ENCODE data around the gene PIM3.
"Not testable (repeated sequence)": the region's sequence is repeated elsewhere in the genome, so short reads cannot be mapped to it uniquely, and the experiment has no call there.

PIM3 gene

GRCh38 chr22:49942565-49943404 lies 17.8 kb upstream of the PIM3 start:
- TF ChIP-seq, protein P1, sequence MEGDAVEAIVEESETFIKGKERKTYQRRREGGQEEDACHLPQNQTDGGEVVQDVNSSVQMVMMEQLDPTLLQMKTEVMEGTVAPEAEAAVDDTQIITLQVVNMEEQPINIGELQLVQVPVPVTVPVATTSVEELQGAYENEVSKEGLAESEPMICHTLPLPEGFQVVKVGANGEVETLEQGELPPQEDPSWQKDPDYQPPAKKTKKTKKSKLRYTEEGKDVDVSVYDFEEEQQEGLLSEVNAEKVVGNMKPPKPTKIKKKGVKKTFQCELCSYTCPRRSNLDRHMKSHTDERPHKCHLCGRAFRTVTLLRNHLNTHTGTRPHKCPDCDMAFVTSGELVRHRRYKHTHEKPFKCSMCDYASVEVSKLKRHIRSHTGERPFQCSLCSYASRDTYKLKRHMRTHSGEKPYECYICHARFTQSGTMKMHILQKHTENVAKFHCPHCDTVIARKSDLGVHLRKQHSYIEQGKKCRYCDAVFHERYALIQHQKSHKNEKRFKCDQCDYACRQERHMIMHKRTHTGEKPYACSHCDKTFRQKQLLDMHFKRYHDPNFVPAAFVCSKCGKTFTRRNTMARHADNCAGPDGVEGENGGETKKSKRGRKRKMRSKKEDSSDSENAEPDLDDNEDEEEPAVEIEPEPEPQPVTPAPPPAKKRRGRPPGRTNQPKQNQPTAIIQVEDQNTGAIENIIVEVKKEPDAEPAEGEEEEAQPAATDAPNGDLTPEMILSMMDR (IDR thresholded peaks at IDR 0.05; ENCODE audit: control extremely low read depth, extremely low read depth, low read depth, missing control alignments), result no peak
- POLR2A ChIA-PET, result no interaction called here
- no peak for DNase-seq (ENCODE audit: extremely low spot score)
- CTCF ChIA-PET, result interaction anchor here (0.9 to 1.9 kb wide), 2 partner anchors 12 to 51 kb away, joined by 3 to 8 read pairs; no protein-coding TSS in a partner anchor

DNA sequence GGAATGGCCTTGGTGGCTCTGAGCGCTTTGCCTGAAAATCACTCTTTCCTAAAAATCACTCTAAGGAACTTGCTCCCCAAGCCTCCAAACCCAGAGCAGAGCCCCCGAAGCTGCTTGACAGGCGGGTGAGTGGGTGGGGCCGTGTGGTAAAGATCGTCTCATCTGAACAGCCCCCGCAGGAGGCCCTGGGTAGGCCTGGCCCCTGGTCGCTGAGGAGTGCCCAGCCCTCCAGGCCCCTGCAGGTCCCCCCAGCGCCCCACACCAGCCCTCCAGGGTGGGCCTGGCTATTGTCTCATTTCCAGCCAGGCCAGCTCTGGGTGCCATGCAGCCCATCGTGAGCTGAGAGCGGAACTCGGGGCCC lies 17.2 kb upstream of the PIM3 start:
- ChIA-PET CTCF (interaction anchor here (0.9 to 1.9 kb wide), 2 partner anchors 13 to 50 kb away, joined by 3 to 8 read pairs; no protein-coding TSS in a partner anchor), POLR2A (no interaction called here)
- TF ChIP-seq, protein P1 (IDR thresholded peaks at IDR 0.05; ENCODE audit: control extremely low read depth, extremely low read depth, low read depth, missing control alignments), result no peak
- DNase-seq (ENCODE audit: extremely low spot score), result no peak

GRCh38 chr22:49943771-49944398 lies 16.7 kb upstream of the PIM3 start:
- no peak for DNase-seq (ENCODE audit: extremely low spot score)
- ChIA-PET CTCF (interaction anchor here (0.9 to 1.9 kb wide), 2 partner anchors 13 to 50 kb away, joined by 3 to 8 read pairs; no protein-coding TSS in a partner anchor), POLR2A (no interaction called here)
- TF ChIP-seq, protein P1 (IDR thresholded peaks at IDR 0.05; ENCODE audit: control extremely low read depth, extremely low read depth, low read depth, missing control alignments), result no peak

- POLR2A ChIA-PET, result no interaction called here
- no peak for DNase-seq (ENCODE audit: extremely low spot score)
- TF ChIP-seq, protein P1 (IDR thresholded peaks at IDR 0.05; ENCODE audit: control extremely low read depth, extremely low read depth, low read depth, missing control alignments), result no peak
- CTCF ChIA-PET, result interaction anchor here (1.9 kb wide), 1 partner anchor 14 kb away, joined by 8 read pairs; no protein-coding TSS in a partner anchor
These were observed 16.1 kb upstream of the PIM3 start for GRCh38 chr22:49944399-49944891.

GRCh38 chr22:49945042-49945794 lies 15.4 kb upstream of the PIM3 start:
- CTCF ChIA-PET; DNase-seq (ENCODE audit: extremely low spot score); POLR2A ChIA-PET: not testable (repeated sequence)

DNA sequence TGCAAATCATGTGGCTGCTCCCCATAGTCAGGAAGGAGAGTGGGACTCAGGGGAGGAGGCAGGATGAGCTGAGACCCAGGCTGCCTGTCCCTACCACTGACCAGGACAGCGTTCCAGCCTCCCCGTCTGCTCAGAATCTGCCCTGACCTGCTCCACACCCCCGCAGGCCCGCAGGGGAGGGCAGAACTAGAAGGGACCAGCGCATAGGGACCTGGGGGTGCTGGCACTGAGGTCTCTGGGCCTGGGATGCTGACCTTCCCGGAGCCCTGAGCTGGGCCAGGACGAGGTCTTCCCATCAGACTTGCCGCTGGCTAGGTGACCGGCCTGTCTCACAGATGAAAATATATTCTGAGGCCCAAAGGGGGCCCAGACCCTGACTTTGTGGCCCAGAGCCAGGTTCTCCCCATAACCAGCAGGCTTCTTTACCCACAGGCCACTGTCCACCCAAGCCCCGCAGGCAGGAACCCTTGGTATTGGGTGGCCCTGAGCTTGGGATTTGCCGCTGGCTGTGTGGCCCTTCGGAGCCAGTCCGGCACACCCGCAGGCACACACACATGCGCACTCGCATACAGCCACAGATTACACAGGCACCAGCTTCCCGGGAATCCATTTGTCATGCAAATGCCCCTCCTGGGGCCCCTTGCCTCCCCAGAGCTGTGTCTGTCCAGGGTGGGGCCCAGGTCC lies 13.8 kb upstream of the PIM3 start:
- POLR2A ChIA-PET, result interaction anchor here (0.7 kb wide), 1 partner anchor 22 kb away, joined by 3 read pairs; no protein-coding TSS in a partner anchor
- TF ChIP-seq, protein P1 (IDR thresholded peaks at IDR 0.05; ENCODE audit: control extremely low read depth, extremely low read depth, low read depth, missing control alignments), result no peak
- DNase-seq (ENCODE audit: extremely low spot score), result no peak
- CTCF ChIA-PET, result interaction anchor here (1.4 to 1.7 kb wide), 4 partner anchors 9 to 84 kb away, joined by 4 to 9 read pairs (median 6); partner anchors contain the start of gene PIM3
